Keratinocyte (primary cell): ENCODE measurements around the gene ANKS1B. TPM values are rescaled to one million over a fixed set of nuclear protein-coding genes. Genes with fewer than 3 reads are reported as not detected.

ENCODE experiments used
- DNase-seq: peaks from one replicate; pipeline ENCODE4 v3.0.0-alpha.2; 2011; ENCODE audit warnings: low read depth, missing footprints, low spot score
- FAIRE-seq: peaks from 2 replicates; lab custom pipeline; 2011; peaks lifted over from hg19 to GRCh38; lab: Jason Lieb, UNC
- H2AFZ ChIP-seq: 2 replicates; pipeline ENCODE4 v1.6.0; 2012; ENCODE audit warnings: low read length, control low read depth, inconsistent platforms; ENCODE audit not compliant: control insufficient read depth
- H3K27ac ChIP-seq: 2 replicates; pipeline ENCODE4 v1.5.1; 2011; ENCODE audit warnings: low read length; ENCODE audit not compliant: control insufficient read depth, insufficient read depth
- H3K27me3 ChIP-seq: 3 replicates; pipeline ENCODE4 v1.6.0; 2011; ENCODE audit warnings: low read length; ENCODE audit not compliant: control insufficient read depth, insufficient read depth; ENCODE audit errors: extremely low read depth
- H3K36me3 ChIP-seq, 2 experiments: 2 replicates in 1 of 2; 3 replicates in 1 of 2; pipeline ENCODE4 v1.5.1; 2011; ENCODE audit warnings: low read length in 2 of 2, mild to moderate bottlenecking in 1 of 2; ENCODE audit not compliant: control insufficient read depth in 2 of 2, insufficient read depth in 2 of 2; ENCODE audit errors: extremely low read depth in 1 of 2
- H3K4me1 ChIP-seq: 3 replicates; pipeline ENCODE4 v1.5.1; 2011; ENCODE audit warnings: low read length; ENCODE audit not compliant: control insufficient read depth, insufficient read depth; ENCODE audit errors: extremely low read depth
- H3K4me2 ChIP-seq: 3 replicates; pipeline ENCODE4 v1.6.0; 2011; ENCODE audit warnings: low read depth, low read length; ENCODE audit not compliant: control insufficient read depth, insufficient read depth; ENCODE audit errors: extremely low read depth
- H3K4me3 ChIP-seq, 3 experiments: fragments of 200-600 bp in 1 of 3; sonication (generic) in 1 of 3; 2 replicates in 2 of 3; 3 replicates in 1 of 3; pipeline ENCODE4 v1.5.1; 2011 to 2016; ENCODE audit warnings: low read length in 3 of 3, mild to moderate bottlenecking in 3 of 3, control low read depth in 2 of 3, inconsistent platforms in 1 of 3, low read depth in 1 of 3, mixed read lengths in 1 of 3, mixed run types in 1 of 3, moderate library complexity in 1 of 3; ENCODE audit not compliant: control insufficient read depth in 2 of 3, insufficient read depth in 2 of 3; ENCODE audit errors: extremely low read depth in 1 of 3
- H3K79me2 ChIP-seq: 2 replicates; pipeline ENCODE4 v1.6.0; 2012; ENCODE audit warnings: low read length; ENCODE audit not compliant: control insufficient read depth, insufficient read depth
- H3K9ac ChIP-seq: 3 replicates; pipeline ENCODE4 v1.6.0; 2011; ENCODE audit warnings: low read length; ENCODE audit not compliant: control insufficient read depth, insufficient read depth; ENCODE audit errors: extremely low read depth
- H3K9me1 ChIP-seq: 3 replicates; pipeline ENCODE4 v1.6.0; 2011; ENCODE audit warnings: low read length; ENCODE audit not compliant: control insufficient read depth, insufficient read depth; ENCODE audit errors: extremely low read depth
- H3K9me3 ChIP-seq: 2 replicates; pipeline ENCODE4 v1.5.1; 2012; ENCODE audit warnings: low read depth, low read length; ENCODE audit not compliant: control insufficient read depth
- H4K20me1 ChIP-seq: 3 replicates; pipeline ENCODE4 v1.6.0; 2011; ENCODE audit warnings: low read length; ENCODE audit not compliant: control insufficient read depth, insufficient read depth; ENCODE audit errors: extremely low read depth
- EZH2 ChIP-seq: IDR thresholded peaks from one replicate; pipeline ENCODE4 v1.6.1; 2012; ENCODE audit warnings: inconsistent platforms, mild to moderate bottlenecking, low read length, moderate library complexity
- dilution Hi-C: fragments of 300-500 bp; cut with MboI; formaldehyde crosslinking; loops from one replicate; pipeline ENCODE4 v1.7.0; 2020; ENCODE audit warnings: low sequenced_read_pairs; ENCODE audit not compliant: extremely low pct_ligation_motif_present
- polyA plus RNA-seq, 5 experiments: library from polyadenylated mRNA; depleted of rRNA in 3 of 5; stranded (reverse) in 3 of 5; stranded (forward) in 1 of 5; unstranded in 1 of 5; fragments of >200 nt; gene quantifications; 1 replicate in 1 of 5; 2 replicates in 3 of 5; 3 replicates in 1 of 5; pipeline versions ENCODE4 v1.2.1 to v1.2.3, GENCODE V29; 2011 to 2012; ENCODE audit warnings: missing spikeins in 2 of 5, low read depth in 1 of 5, low replicate concordance in 1 of 5
- TF ChIP-seq, protein P1 (sequence below), 3 experiments: IDR thresholded peaks in 1 of 3; conservative IDR thresholded peaks in 1 of 3; optimal IDR thresholded peaks in 1 of 3; 2 replicates in 2 of 3; 3 replicates in 1 of 3; pipeline versions ENCODE3 to v1.5.1; 2011; ENCODE audit warnings: low read length in 3 of 3, mild to moderate bottlenecking in 3 of 3, moderate library complexity in 2 of 3, control low read depth in 1 of 3, inconsistent platforms in 1 of 3; ENCODE audit not compliant: insufficient read depth in 2 of 3; ENCODE audit errors: extremely low read depth in 1 of 3

Gene ANKS1B
- polyA plus RNA-seq, 1 donor (not counting 4 experiments of a cell fraction or from before 2014, with no cell fraction given): not detected

DNA sequence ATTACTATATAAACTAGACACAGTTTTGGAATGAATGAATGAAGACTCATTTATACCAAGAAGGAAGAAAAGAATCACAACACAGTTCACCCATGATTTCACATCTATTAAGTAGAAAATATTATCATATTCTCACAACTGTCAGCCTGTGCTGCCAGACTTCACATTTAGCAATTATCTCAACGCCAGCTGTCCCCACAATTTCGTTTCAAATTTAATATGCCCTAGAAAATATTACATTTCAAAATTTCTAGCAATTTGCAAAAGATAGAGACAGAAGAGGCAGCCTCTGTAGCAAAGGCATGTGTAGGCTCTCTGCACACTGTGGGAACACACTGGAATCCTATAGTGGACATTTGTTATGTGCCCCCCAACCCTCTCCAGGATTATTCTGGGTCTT is 83.6 kb downstream of the ANKS1B start:
- Histone ChIP-seq H3K4me2 (no peak overlapping the region), H4K20me1 (no peaks in the 10 kb centered on the region), H3K4me3 (no peak overlapping the region), H3K36me3 (no peaks in the 10 kb centered on the region), H3K9me1 (no peaks in the 10 kb centered on the region), H3K9ac (no peak overlapping the region), H3K27me3 (no peaks in the 10 kb centered on the region), H3K9me3 (no peaks in the 10 kb centered on the region), H3K4me1 (no peaks in the 10 kb centered on the region), H3K27ac (no peak overlapping the region), H3K79me2 (no peaks in the 10 kb centered on the region), H2AFZ (no peak overlapping the region)
- TF ChIP-seq, protein P1, sequence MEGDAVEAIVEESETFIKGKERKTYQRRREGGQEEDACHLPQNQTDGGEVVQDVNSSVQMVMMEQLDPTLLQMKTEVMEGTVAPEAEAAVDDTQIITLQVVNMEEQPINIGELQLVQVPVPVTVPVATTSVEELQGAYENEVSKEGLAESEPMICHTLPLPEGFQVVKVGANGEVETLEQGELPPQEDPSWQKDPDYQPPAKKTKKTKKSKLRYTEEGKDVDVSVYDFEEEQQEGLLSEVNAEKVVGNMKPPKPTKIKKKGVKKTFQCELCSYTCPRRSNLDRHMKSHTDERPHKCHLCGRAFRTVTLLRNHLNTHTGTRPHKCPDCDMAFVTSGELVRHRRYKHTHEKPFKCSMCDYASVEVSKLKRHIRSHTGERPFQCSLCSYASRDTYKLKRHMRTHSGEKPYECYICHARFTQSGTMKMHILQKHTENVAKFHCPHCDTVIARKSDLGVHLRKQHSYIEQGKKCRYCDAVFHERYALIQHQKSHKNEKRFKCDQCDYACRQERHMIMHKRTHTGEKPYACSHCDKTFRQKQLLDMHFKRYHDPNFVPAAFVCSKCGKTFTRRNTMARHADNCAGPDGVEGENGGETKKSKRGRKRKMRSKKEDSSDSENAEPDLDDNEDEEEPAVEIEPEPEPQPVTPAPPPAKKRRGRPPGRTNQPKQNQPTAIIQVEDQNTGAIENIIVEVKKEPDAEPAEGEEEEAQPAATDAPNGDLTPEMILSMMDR (optimal IDR thresholded peaks at IDR 0.05 in 1 of 3, IDR thresholded peaks at IDR 0.05 in 1 of 3, conservative IDR thresholded peaks at IDR 0.05 in 1 of 3; ENCODE audit: extremely low read depth in 1 of 3, insufficient read depth in 2 of 3, low read length in 3 of 3): no peak
- no peak for TF ChIP-seq EZH2
- DNase-seq (no peak), FAIRE-seq (no peak)
- dilution Hi-C loops: no loop called here

DNA sequence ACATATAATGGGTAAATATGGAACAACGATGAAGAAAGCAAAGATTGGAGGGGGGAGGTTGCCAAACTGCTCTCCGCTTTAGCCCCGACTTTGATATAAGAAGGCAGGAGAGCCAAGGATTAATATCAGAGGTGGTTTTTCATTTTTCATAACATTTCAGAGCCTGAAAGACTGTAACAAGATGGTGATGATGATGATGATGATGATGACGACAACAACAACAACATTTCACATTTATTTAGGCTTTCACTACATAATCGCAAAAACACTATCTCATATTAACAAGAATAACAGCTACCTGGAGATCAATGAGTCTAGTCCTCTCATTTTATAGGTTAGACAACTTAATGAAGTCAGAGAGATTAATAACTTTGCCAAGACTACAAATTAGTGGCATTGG is 86.1 kb downstream of the ANKS1B start:
- no peak for FAIRE-seq
- no peak overlapping the region for H3K9ac ChIP-seq
- H3K27me3 ChIP-seq: no peaks in the 10 kb centered on the region
- dilution Hi-C loops: no loop called here
- H4K20me1 ChIP-seq: no peaks in the 10 kb centered on the region
- no peaks in the 10 kb centered on the region for H3K9me1 ChIP-seq
- H3K27ac ChIP-seq: no peak overlapping the region
- TF ChIP-seq, protein P1 (optimal IDR thresholded peaks at IDR 0.05 in 1 of 3, IDR thresholded peaks at IDR 0.05 in 1 of 3, conservative IDR thresholded peaks at IDR 0.05 in 1 of 3; ENCODE audit: extremely low read depth in 1 of 3, insufficient read depth in 2 of 3, low read length in 3 of 3): no peak
- TF ChIP-seq EZH2: no peak
- no peak overlapping the region for H2AFZ ChIP-seq
- H3K4me1 ChIP-seq: no peaks in the 10 kb centered on the region
- no peaks in the 10 kb centered on the region for H3K36me3 ChIP-seq
- H3K79me2 ChIP-seq: no peaks in the 10 kb centered on the region
- H3K4me2 ChIP-seq: no peak overlapping the region
- H3K9me3 ChIP-seq: no peaks in the 10 kb centered on the region
- H3K4me3 ChIP-seq: no peak overlapping the region
- DNase-seq: no peak
